ENCODE measurements around the gene SF1.
A peak's percentile ranks its signal among the peaks of the same experiment; 100 is the strongest.

The SF1 gene

GRCh38 chr11:64800303-64801157, 22.2 kb upstream of the SF1 start:
- DNase-seq: no peak

- DNase-seq: no peak
These were observed 21.4 kb upstream of the SF1 start for GRCh38 chr11:64799623-64800302.

GRCh38 chr11:64799256-64799622, 20.9 kb upstream of the SF1 start:
- no peak for DNase-seq

GRCh38 chr11:64796757-64797541, 18.6 kb upstream of the SF1 start:
- DNase-seq: no peak

GRCh38 chr11:64796047-64796756, 17.9 kb upstream of the SF1 start:
- no peak for DNase-seq

- DNase-seq: no peak
These were observed 16.2 kb upstream of the SF1 start for GRCh38 chr11:64794526-64794925.

- no peak for DNase-seq
These were observed 15.2 kb upstream of the SF1 start for GRCh38 chr11:64793271-64794160.

GRCh38 chr11:64792482-64792881, 14.1 kb upstream of the SF1 start:
- no peak for DNase-seq

- no peak for DNase-seq
These were observed 13.5 kb upstream of the SF1 start for GRCh38 chr11:64791781-64792291.

GRCh38 chr11:64790205-64791095, 12.1 kb upstream of the SF1 start:
- no peak for DNase-seq

- DNase-seq: no peak
These were observed 11.2 kb upstream of the SF1 start for GRCh38 chr11:64789331-64790204.

GRCh38 chr11:64788321-64789215, 10.2 kb upstream of the SF1 start:
- no peak for DNase-seq

- DNase-seq: peak; percentile 74
These were observed 9.4 kb upstream of the SF1 start for GRCh38 chr11:64787526-64788320.

GRCh38 chr11:64786308-64786707, 8.0 kb upstream of the SF1 start:
- no peak for DNase-seq

- DNase-seq: no peak
These were observed 6.7 kb upstream of the SF1 start for GRCh38 chr11:64784813-64785581.

- no peak for DNase-seq
These were observed 194 bp downstream of the SF1 start for GRCh38 chr11:64778223-64778472.

All from CD4-positive, alpha-beta T cell treated with Interleukin-12 subunit alpha and Interleukin-12 subunit beta, for 1 hour (primary cell).